Measurements from ENCODE around the gene CATSPERD. TPM values are rescaled to one million over a fixed set of nuclear protein-coding genes. Genes with fewer than 3 reads are reported as not detected.

CATSPERD gene
- total RNA-seq, 1 experiment from 2014 or later = 0.50 TPM

DNA sequence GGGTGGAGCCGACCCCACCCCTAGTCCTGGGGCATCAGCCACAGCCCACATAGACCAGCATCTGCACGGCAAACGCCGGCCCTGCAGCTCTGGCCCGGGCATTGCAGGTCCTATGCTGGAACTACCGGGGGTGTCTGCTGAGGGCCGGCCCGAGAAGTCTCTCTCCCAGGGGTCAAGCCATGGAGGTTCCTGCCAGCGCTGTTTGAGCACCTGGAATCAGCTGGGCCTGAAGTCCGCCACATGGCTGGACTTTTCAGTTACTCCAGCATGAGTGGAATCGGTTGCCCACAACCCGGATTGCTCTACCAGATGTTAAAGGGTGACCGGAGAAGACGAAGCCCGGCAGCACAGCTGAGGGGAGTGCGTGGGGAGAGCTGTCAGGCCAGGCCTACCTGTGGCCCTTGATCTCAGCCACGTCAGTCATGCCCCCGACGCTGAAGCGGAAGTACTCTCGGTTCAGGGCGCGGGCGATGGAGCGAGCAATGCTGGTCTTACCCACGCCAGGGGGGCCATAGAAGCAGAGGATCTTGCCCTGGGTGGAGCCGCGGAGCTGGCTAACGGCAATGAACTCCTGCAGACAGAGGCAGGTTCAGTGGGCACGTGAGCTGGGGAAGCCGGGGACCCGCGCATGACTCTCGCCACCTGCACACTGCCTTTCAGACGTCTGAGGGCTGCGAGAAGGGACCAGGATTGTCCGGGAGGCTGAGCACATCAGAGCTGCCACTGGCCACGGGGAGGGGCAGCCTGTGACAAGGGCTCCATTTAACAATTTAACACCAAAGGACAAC lies 21.6 kb upstream of the CATSPERD start:
- Mint-ChIP-seq H3K9me3 (peaks cover 5% of the 10 kb centered on the region; the same call in 1 of the 2 replicates), H3K27ac (no peak overlapping the region), H3K4me3 (no peak overlapping the region), H3K4me1 (no peaks in the 10 kb centered on the region), H3K36me3 (peaks cover 55% of the 10 kb centered on the region), H3K27me3 (ENCODE audit: low read depth) (no peaks in the 10 kb centered on the region)
- CTCF ChIA-PET = interaction anchor here (1.9 to 2.1 kb wide), 2 partner anchors 9 to 12 kb away, joined by 7 to 8 read pairs; partner anchors contain the start of gene RPL36
- no peak for ATAC-seq
- POLR2A ChIA-PET = no interaction called here
- TF ChIP-seq ZNF416 (CRISPR knock-in tag; IDR thresholded peaks at IDR 0.05) = no peak
- TF ChIP-seq SOX15 (CRISPR knock-in tag; IDR thresholded peaks at IDR 0.05) = no peak
- TF ChIP-seq, protein P1, sequence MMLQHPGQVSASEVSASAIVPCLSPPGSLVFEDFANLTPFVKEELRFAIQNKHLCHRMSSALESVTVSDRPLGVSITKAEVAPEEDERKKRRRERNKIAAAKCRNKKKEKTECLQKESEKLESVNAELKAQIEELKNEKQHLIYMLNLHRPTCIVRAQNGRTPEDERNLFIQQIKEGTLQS (CRISPR knock-in tag; conservative IDR thresholded peaks at IDR 0.05) = no peak
- TF ChIP-seq NFE2L1 (CRISPR knock-in tag; IDR thresholded peaks at IDR 0.05) = no peak
- TF ChIP-seq OVOL2 (CRISPR knock-in tag; IDR thresholded peaks at IDR 0.05; ENCODE audit: borderline replicate concordance) = no peak
- no peak for TF ChIP-seq GABPB1 (CRISPR knock-in tag; IDR thresholded peaks at IDR 0.05)
- TF ChIP-seq FOXP1 (CRISPR knock-in tag; IDR thresholded peaks at IDR 0.05; ENCODE audit: borderline replicate concordance) = no peak
- TF ChIP-seq STAT6 (CRISPR knock-in tag; conservative IDR thresholded peaks at IDR 0.05; ENCODE audit: low read depth) = no peak
- TF ChIP-seq, protein P2, sequence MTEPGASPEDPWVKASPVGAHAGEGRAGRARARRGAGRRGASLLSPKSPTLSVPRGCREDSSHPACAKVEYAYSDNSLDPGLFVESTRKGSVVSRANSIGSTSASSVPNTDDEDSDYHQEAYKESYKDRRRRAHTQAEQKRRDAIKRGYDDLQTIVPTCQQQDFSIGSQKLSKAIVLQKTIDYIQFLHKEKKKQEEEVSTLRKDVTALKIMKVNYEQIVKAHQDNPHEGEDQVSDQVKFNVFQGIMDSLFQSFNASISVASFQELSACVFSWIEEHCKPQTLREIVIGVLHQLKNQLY (CRISPR knock-in tag; IDR thresholded peaks at IDR 0.05) = no peak
- TF ChIP-seq MYBL2 (CRISPR knock-in tag; IDR thresholded peaks at IDR 0.05) = no peak
- no peak for TF ChIP-seq ZNF671 (CRISPR knock-in tag; IDR thresholded peaks at IDR 0.05)
- no peak for TF ChIP-seq ETV6 (CRISPR knock-in tag; IDR thresholded peaks at IDR 0.05)
- no peak for TF ChIP-seq NR1H2 (CRISPR knock-in tag; IDR thresholded peaks at IDR 0.05)
- TF ChIP-seq, protein P3, sequence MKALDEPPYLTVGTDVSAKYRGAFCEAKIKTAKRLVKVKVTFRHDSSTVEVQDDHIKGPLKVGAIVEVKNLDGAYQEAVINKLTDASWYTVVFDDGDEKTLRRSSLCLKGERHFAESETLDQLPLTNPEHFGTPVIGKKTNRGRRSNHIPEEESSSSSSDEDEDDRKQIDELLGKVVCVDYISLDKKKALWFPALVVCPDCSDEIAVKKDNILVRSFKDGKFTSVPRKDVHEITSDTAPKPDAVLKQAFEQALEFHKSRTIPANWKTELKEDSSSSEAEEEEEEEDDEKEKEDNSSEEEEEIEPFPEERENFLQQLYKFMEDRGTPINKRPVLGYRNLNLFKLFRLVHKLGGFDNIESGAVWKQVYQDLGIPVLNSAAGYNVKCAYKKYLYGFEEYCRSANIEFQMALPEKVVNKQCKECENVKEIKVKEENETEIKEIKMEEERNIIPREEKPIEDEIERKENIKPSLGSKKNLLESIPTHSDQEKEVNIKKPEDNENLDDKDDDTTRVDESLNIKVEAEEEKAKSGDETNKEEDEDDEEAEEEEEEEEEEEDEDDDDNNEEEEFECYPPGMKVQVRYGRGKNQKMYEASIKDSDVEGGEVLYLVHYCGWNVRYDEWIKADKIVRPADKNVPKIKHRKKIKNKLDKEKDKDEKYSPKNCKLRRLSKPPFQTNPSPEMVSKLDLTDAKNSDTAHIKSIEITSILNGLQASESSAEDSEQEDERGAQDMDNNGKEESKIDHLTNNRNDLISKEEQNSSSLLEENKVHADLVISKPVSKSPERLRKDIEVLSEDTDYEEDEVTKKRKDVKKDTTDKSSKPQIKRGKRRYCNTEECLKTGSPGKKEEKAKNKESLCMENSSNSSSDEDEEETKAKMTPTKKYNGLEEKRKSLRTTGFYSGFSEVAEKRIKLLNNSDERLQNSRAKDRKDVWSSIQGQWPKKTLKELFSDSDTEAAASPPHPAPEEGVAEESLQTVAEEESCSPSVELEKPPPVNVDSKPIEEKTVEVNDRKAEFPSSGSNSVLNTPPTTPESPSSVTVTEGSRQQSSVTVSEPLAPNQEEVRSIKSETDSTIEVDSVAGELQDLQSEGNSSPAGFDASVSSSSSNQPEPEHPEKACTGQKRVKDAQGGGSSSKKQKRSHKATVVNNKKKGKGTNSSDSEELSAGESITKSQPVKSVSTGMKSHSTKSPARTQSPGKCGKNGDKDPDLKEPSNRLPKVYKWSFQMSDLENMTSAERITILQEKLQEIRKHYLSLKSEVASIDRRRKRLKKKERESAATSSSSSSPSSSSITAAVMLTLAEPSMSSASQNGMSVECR (CRISPR knock-in tag; IDR thresholded peaks at IDR 0.05; ENCODE audit: borderline replicate concordance) = no peak
- no peak for TF ChIP-seq TEAD1 (CRISPR knock-in tag; IDR thresholded peaks at IDR 0.05)
- TF ChIP-seq ESRRA (CRISPR knock-in tag; IDR thresholded peaks at IDR 0.05; ENCODE audit: borderline replicate concordance) = no peak
- no peak for TF ChIP-seq ZNF425 (CRISPR knock-in tag; conservative IDR thresholded peaks at IDR 0.05)
- TF ChIP-seq, protein P4, sequence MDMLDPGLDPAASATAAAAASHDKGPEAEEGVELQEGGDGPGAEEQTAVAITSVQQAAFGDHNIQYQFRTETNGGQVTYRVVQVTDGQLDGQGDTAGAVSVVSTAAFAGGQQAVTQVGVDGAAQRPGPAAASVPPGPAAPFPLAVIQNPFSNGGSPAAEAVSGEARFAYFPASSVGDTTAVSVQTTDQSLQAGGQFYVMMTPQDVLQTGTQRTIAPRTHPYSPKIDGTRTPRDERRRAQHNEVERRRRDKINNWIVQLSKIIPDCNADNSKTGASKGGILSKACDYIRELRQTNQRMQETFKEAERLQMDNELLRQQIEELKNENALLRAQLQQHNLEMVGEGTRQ (CRISPR knock-in tag; IDR thresholded peaks at IDR 0.05) = no peak
- no peak for TF ChIP-seq GRHL2 (CRISPR knock-in tag; IDR thresholded peaks at IDR 0.05; ENCODE audit: insufficient replicate concordance, severe bottlenecking)
- TF ChIP-seq CBFB (CRISPR knock-in tag; IDR thresholded peaks at IDR 0.05; ENCODE audit: low read depth) = no peak
- no peak for DNase-seq (ENCODE audit: low spot score)
